K562 (cell line): Measurements from ENCODE around the gene VPS13D. TPM values are rescaled to one million over a fixed set of nuclear protein-coding genes. Genes with fewer than 3 reads are reported as not detected.

Experiments used
- ATAC-seq: fragments of 200-7000 bp; cut with Tn5 transposase; 3 replicates; pipeline ENCODE4 v1.9.1; 2020; ENCODE audit warnings: moderate library complexity
- BruUV-seq: library from RNA; stranded (reverse); fragments of 400-500 nt; replicated peaks from 2 replicates; lab custom pipeline; 2021; lab: Mats Ljungman, UMichigan
- CTCF ChIA-PET: fragments of 300-600 bp; formaldehyde crosslinking; extraction: SDS; loops from one replicate; lab custom pipeline; 2021; ENCODE audit warnings: low intra/inter-chr PET ratio; lab: Yijun Ruan, JAX
- POLR2A ChIA-PET: fragments of 300-600, 350-650 bp; sonication (Branson Sonifier 250); formaldehyde crosslinking; extraction: SDS; loops from one replicate; lab custom pipeline; 2021; ENCODE audit warnings: antibody characterized with exemption, inconsistent platforms; lab: Yijun Ruan, JAX
- DNase-seq, 4 experiments: peaks; one replicate each; pipeline versions ENCODE4 v3.0.0 to v3.0.0-alpha.2; 2011 to 2018; ENCODE audit warnings: low spot score in 3 of 4, mixed read lengths in 3 of 4; ENCODE audit errors: extremely low read depth in 1 of 4
- FAIRE-seq: peaks from 2 replicates; lab custom pipeline; 2011; peaks lifted over from hg19 to GRCh38; lab: Jason Lieb, UNC
- H2AFZ ChIP-seq: 2 replicates; pipeline ENCODE4 v1.6.0; 2011; ENCODE audit warnings: low read depth, low read length, control low read depth, inconsistent platforms
- H3K27ac ChIP-seq: fragments of 200-600 bp; 3 replicates; pipeline ENCODE4 v1.8.0; 2011; ENCODE audit warnings: low read depth, mild to moderate bottlenecking, control low read depth, inconsistent platforms, low read length, moderate library complexity, mixed read lengths; ENCODE audit errors: extremely low read depth
- H3K27me3 ChIP-seq, 2 experiments: fragments of 300-600 bp in 1 of 2; 2 replicates in 1 of 2; 3 replicates in 1 of 2; pipeline versions ENCODE4 v1.6.0 to v1.8.0; 2011; ENCODE audit warnings: inconsistent platforms in 2 of 2, low read length in 2 of 2, mild to moderate bottlenecking in 1 of 2, mixed read lengths in 1 of 2, moderate library complexity in 1 of 2; ENCODE audit not compliant: control insufficient read depth in 2 of 2, insufficient read depth in 2 of 2
- H3K36me3 ChIP-seq: fragments of 300-600 bp; 3 replicates; pipeline ENCODE4 v1.8.0; 2011; ENCODE audit warnings: mild to moderate bottlenecking, low read length, inconsistent platforms; ENCODE audit not compliant: control insufficient read depth, insufficient read depth
- H3K4me1 ChIP-seq, 2 experiments: fragments of 200-600 bp in 1 of 2; replicated peaks in 1 of 2; 2 replicates in 1 of 2; 3 replicates in 1 of 2; pipeline versions ENCODE4 v1.5.1 to v1.8.0; 2011; ENCODE audit warnings: inconsistent platforms in 2 of 2, low read length in 2 of 2, mild to moderate bottlenecking in 1 of 2, mixed read lengths in 1 of 2, moderate library complexity in 1 of 2; ENCODE audit not compliant: control insufficient read depth in 2 of 2, insufficient read depth in 2 of 2
- H3K4me2 ChIP-seq: 2 replicates; pipeline ENCODE4 v1.6.1; 2011; ENCODE audit warnings: low read length, control low read depth, inconsistent platforms, mixed read lengths; ENCODE audit not compliant: insufficient read depth
- H3K4me3 ChIP-seq: fragments of 200-600 bp; sonication (generic), shearing (Covaris generic); 2 replicates; pipeline ENCODE4 v1.5.1; 2016; ENCODE audit warnings: control low read depth, inconsistent platforms
- H3K79me2 ChIP-seq: fragments of 200-600 bp; 3 replicates; pipeline ENCODE4 v1.8.0; 2011; ENCODE audit warnings: low read length, inconsistent platforms; ENCODE audit not compliant: control insufficient read depth, insufficient read depth
- H3K9ac ChIP-seq, 2 experiments: 2 replicates each; pipeline versions ENCODE4 v1.6.0 to v1.6.1; 2011; ENCODE audit warnings: low read depth in 2 of 2, low read length in 2 of 2, control low read depth in 1 of 2, inconsistent platforms in 1 of 2, mild to moderate bottlenecking in 1 of 2, mixed read lengths in 1 of 2; ENCODE audit not compliant: insufficient read depth in 1 of 2
- H3K9me1 ChIP-seq: one replicate; pipeline ENCODE4 v1.6.0; 2011; ENCODE audit warnings: inconsistent platforms, mild to moderate bottlenecking, low read length, moderate library complexity; ENCODE audit not compliant: control insufficient read depth, insufficient read depth
- H3K9me3 ChIP-seq: replicated peaks from 2 replicates; pipeline ENCODE4 v1.5.1; 2011; ENCODE audit warnings: low read depth, low read length, inconsistent platforms; ENCODE audit not compliant: control insufficient read depth, insufficient read depth
- H4K20me1 ChIP-seq: replicated peaks from 2 replicates; pipeline ENCODE4 v1.6.1; 2011; ENCODE audit warnings: low read length, inconsistent platforms, mixed read lengths; ENCODE audit not compliant: control insufficient read depth, insufficient read depth
- CTBP1 ChIP-seq: fragments of 450-650 bp; IDR thresholded peaks from 2 replicates; pipeline ENCODE4 v1.6.1; 2016; ENCODE audit warnings: borderline replicate concordance
- CTCF ChIP-seq, 3 experiments: IDR thresholded peaks in 2 of 3; conservative IDR thresholded peaks in 1 of 3; 2 replicates each; pipeline ENCODE4 v1.5.1; 2011 to 2012; ENCODE audit warnings: low read length in 3 of 3, mild to moderate bottlenecking in 3 of 3, control low read depth in 2 of 3, improper control_type of control experiment in 1 of 3, inconsistent platforms in 1 of 3, low read depth in 1 of 3, mixed read lengths in 1 of 3, moderate library complexity in 1 of 3; ENCODE audit not compliant: insufficient read depth in 2 of 3
- HMGN3 ChIP-seq: IDR thresholded peaks from 2 replicates; pipeline ENCODE4 v1.6.1; 2011; ENCODE audit warnings: borderline replicate concordance, low read depth, mild to moderate bottlenecking, mixed read lengths, low read length; ENCODE audit not compliant: insufficient read length; ENCODE audit errors: extremely low read depth
- KAT7 ChIP-seq: sonication (generic); formaldehyde crosslinking; IDR thresholded peaks from 2 replicates; pipeline ENCODE4 v1.8.0; 2022; ENCODE audit warnings: missing genetic modification reagents, mild to moderate bottlenecking, borderline replicate concordance
- MAX ChIP-seq: sonication (generic); formaldehyde crosslinking; IDR thresholded peaks from 2 replicates; pipeline ENCODE4 v1.9.0; 2022; ENCODE audit warnings: mild to moderate bottlenecking, missing genetic modification reagents
- POLR2G ChIP-seq: fragments of 200-400 bp; formaldehyde crosslinking; IDR thresholded peaks from 2 replicates; pipeline ENCODE4 v1.6.1; 2017; ENCODE audit warnings: low read depth, mild to moderate bottlenecking, antibody characterized with exemption, low read length, moderate library complexity
- PRMT5 ChIP-seq: sonication (generic); formaldehyde crosslinking; IDR thresholded peaks from 2 replicates; pipeline ENCODE4 v1.5.0; 2020; ENCODE audit warnings: missing genetic modification reagents
- RB1 ChIP-seq: fragments of 450-650 bp; IDR thresholded peaks from 2 replicates; pipeline ENCODE4 v1.6.1; 2017; ENCODE audit warnings: low read depth, mild to moderate bottlenecking
- VEZF1 ChIP-seq: fragments of 200-800 bp; sonication (Bioruptor generic); IDR thresholded peaks from 2 replicates; pipeline ENCODE4 v1.6.1; 2017; ENCODE audit warnings: missing genetic modification characterization, missing compliant biosample characterization
- ZBTB7A ChIP-seq: IDR thresholded peaks from 2 replicates; pipeline ENCODE4 v1.6.1; 2011; ENCODE audit warnings: low read depth, mild to moderate bottlenecking, low read length, moderate library complexity, borderline replicate concordance; ENCODE audit not compliant: control insufficient read depth
- ZNF695 ChIP-seq: fragments of 450-650 bp; formaldehyde crosslinking; IDR thresholded peaks from 2 replicates; pipeline ENCODE4 v1.4.0; 2020; ENCODE audit warnings: mild to moderate bottlenecking, moderate library complexity
- WGBS: fragments of 100-300 bp; shearing (Covaris generic); methylation state at CpG from one replicate; pipeline ENCODE4 v1.1.6; 2016; ENCODE audit warnings: low coverage, mixed read lengths; ENCODE audit not compliant: insufficient coverage; ENCODE audit errors: missing lambda C conversion rate; 5-methylcytosine and 5-hydroxymethylcytosine counted together
- in situ Hi-C: fragments of 300-500 bp; cut with MboI; formaldehyde crosslinking; loops from 4 replicates; pipeline ENCODE4 v1.15.0; 2018; ENCODE audit warnings: inconsistent platforms, mixed read lengths
- intact Hi-C: fragments of 100-400 bp; cut with micrococcal nuclease; formaldehyde crosslinking; loops from 2 replicates; pipeline ENCODE4 v1.14.2; 2022
- polyA plus RNA-seq, 8 experiments: library from polyadenylated mRNA; depleted of rRNA in 4 of 8; stranded (reverse) in 5 of 8; unstranded in 3 of 8; fragments of >200 nt; fragmentation: Nextera tagmentation in 2 of 8; fragmentation: Illumina TruSeq in 1 of 8; extraction: Ambion mirVana in 2 of 8; extraction: Trizol in 1 of 8; gene quantifications; 2 replicates each; pipeline versions ENCODE4 v1.2.1 to v1.2.3, GENCODE V29; 2011 to 2014; ENCODE audit warnings: inconsistent platforms in 1 of 8, missing spikeins in 1 of 8
- total RNA-seq, 7 experiments: library from RNA; depleted of rRNA in 6 of 7; stranded (reverse); fragments of >200 nt in 6 of 7; fragmentation: Illumina TruSeq in 2 of 7; extraction: Trizol in 2 of 7; gene quantifications; 2 replicates each; pipeline versions ENCODE4 v1.2.1 to v1.2.3, GENCODE V29; 2011 to 2021; ENCODE audit warnings: low replicate concordance in 1 of 7

VPS13D gene
- total and polyA plus RNA-seq, 9 of the 15 experiments (the other 6 are each of a cell fraction or from before 2014, with no cell fraction given), result 6.1 to 51.5 (median 38.5) TPM

GRCh38 chr1:12183095-12183794 lies 46.6 kb upstream of the VPS13D start (continued):
- TF ChIP-seq CTBP1 (peak; percentile 5; the same call in 1 of the 2 replicates), PRMT5 (CRISPR knock-in tag) (no peak)
- TF ChIP-seq, all 486 proteins: peak for 14

- 25% methylated on average over 10 of the region's 10 CpGs for WGBS
- peak; percentile 81 for TF ChIP-seq ZBTB7A
- peak; percentile 73 for TF ChIP-seq VEZF1
- no peak for TF ChIP-seq ZNF695
- 0 out of 2 replicates have a peak, but pooled peaks have one; percentile 23 for TF ChIP-seq POLR2G
- no peak for TF ChIP-seq KAT7
- no peak for TF ChIP-seq RB1
- TF ChIP-seq HMGN3, result peak; percentile 8
- peak; percentile 15 to 34 (median 30); a peak in 2 of 6 replicates for TF ChIP-seq CTCF (IDR thresholded peaks at IDR 0.05 in 2 of 3, conservative IDR thresholded peaks at IDR 0.05 in 1 of 3; ENCODE audit: insufficient read depth in 2 of 3, low read depth in 1 of 3, low read length in 3 of 3)
- 0 out of 2 replicates have a peak, but pooled peaks have one; percentile 21 for TF ChIP-seq MAX
These were observed 45.7 kb upstream of the VPS13D start for GRCh38 chr1:12184008-12184681.

More at GRCh38 chr1:12184008-12184681, 45.7 kb upstream of the VPS13D start:
- Histone ChIP-seq H3K27me3 (no peaks in the 10 kb centered on the region), H3K9me1 (no peaks in the 10 kb centered on the region), H3K4me3 (no peak overlapping the region), H3K9ac (peak overlapping the region in 1 of 2 experiments; percentile 66; a peak in 2 of 4 replicates), H3K4me1 (peaks cover 8 to 37% of the 10 kb centered on the region in 2 experiments; a peak in 3 of 5 replicates), H3K9me3 (no peaks in the 10 kb centered on the region), H3K27ac (peak overlapping the region; percentile 9; the same call in 1 of the 3 replicates), H3K4me2 (no peak overlapping the region), H2AFZ (no peak overlapping the region), H4K20me1 (peaks cover 65% of the 10 kb centered on the region), H3K36me3 (peaks cover 20% of the 10 kb centered on the region), H3K79me2 (peaks cover 31% of the 10 kb centered on the region)
- in situ Hi-C loops (no loop called here), intact Hi-C loops (no loop called here)
- POLR2A ChIA-PET, result interaction anchor here (1.1 kb wide), 1 partner anchor 15 kb away, joined by 3 read pairs; no protein-coding TSS in a partner anchor
- CTCF ChIA-PET, result interaction anchor here (1.6 kb wide), 1 partner anchor 59 kb away, joined by 4 read pairs; no protein-coding TSS in a partner anchor
- no TSS peak for BruUV-seq
- ATAC-seq (peak; percentile 67), FAIRE-seq (peak; percentile 44), DNase-seq (peak; percentile 34 to 58 (median 48))
